Fibroblast of lung (primary cell): ENCODE data around the gene SLC16A10.

Source experiments
- CTCF ChIP-seq, 2 donors: IDR thresholded peaks in 1 of 2; conservative IDR thresholded peaks in 1 of 2; 1 replicate in 1 of 2; 2 replicates in 1 of 2; pipeline ENCODE4 v1.5.1; 2011 to 2012; ENCODE audit warnings: low read length in 2 of 2, control low read depth in 1 of 2, inconsistent platforms in 1 of 2, low read depth in 1 of 2, mild to moderate bottlenecking in 1 of 2
- EZH2 ChIP-seq: IDR thresholded peaks from 2 replicates; pipeline ENCODE4 v1.5.1; 2012; ENCODE audit warnings: low read length, control low read depth, mild to moderate bottlenecking; ENCODE audit errors: missing control alignments

GRCh38 chr6:111267764-111268333, 180.5 kb downstream of the SLC16A10 start:
- TF ChIP-seq CTCF (conservative IDR thresholded peaks at IDR 0.05 in 1 of 2, IDR thresholded peaks at IDR 0.05 in 1 of 2; ENCODE audit: low read depth in 1 of 2, low read length in 2 of 2): no peak
- no peak for TF ChIP-seq EZH2
